Measurements from ENCODE around the gene TMEM26.
"Not testable (repeated sequence)": the region's sequence is repeated elsewhere in the genome, so short reads cannot be mapped to it uniquely, and the experiment has no call there.

The TMEM26 gene

GRCh38 chr10:61399406-61399805 is 53.8 kb downstream of the TMEM26 start:
- H3K4me1 ChIP-seq (ENCODE audit: control insufficient read depth, insufficient read depth, low read length): no peaks in the 10 kb centered on the region
- H3K4me3 ChIP-seq (ENCODE audit: low read length in 2 of 2): no peak overlapping the region
- H3K9me3 ChIP-seq (ENCODE audit: control insufficient read depth in 2 of 2, low read length in 2 of 2): no peaks in the 10 kb centered on the region
- H3K27me3 ChIP-seq (ENCODE audit: control insufficient read depth in 1 of 2, insufficient read depth in 2 of 2, low read length in 2 of 2): no peaks in the 10 kb centered on the region
- no peak overlapping the region for H3K27ac ChIP-seq (ENCODE audit: low read length)
- no peaks in the 10 kb centered on the region for H3K36me3 ChIP-seq (ENCODE audit: control insufficient read depth in 2 of 2, insufficient read depth in 2 of 2, low read length in 2 of 2)
- H3K9ac ChIP-seq (ENCODE audit: low read length in 2 of 2): no peak overlapping the region

- Histone ChIP-seq H3K9me3 (ENCODE audit: control insufficient read depth in 2 of 2, low read length in 2 of 2) (no peaks in the 10 kb centered on the region), H3K27ac (ENCODE audit: low read length) (no peak overlapping the region), H3K27me3 (ENCODE audit: control insufficient read depth in 1 of 2, insufficient read depth in 2 of 2, low read length in 2 of 2) (no peaks in the 10 kb centered on the region), H3K4me1 (ENCODE audit: control insufficient read depth, insufficient read depth, low read length) (no peaks in the 10 kb centered on the region), H3K4me3 (ENCODE audit: low read length in 2 of 2) (peak overlapping the region in 1 of 2 donors; percentile 55), H3K36me3 (ENCODE audit: control insufficient read depth in 2 of 2, insufficient read depth in 2 of 2, low read length in 2 of 2) (no peaks in the 10 kb centered on the region), H3K9ac (ENCODE audit: low read length in 2 of 2) (no peak overlapping the region)
Observed at GRCh38 chr10:61398366-61399129, 54.6 kb downstream of the TMEM26 start.

- no peaks in the 10 kb centered on the region for H3K27me3 ChIP-seq (ENCODE audit: control insufficient read depth in 1 of 2, insufficient read depth in 2 of 2, low read length in 2 of 2)
- no peaks in the 10 kb centered on the region for H3K4me1 ChIP-seq (ENCODE audit: control insufficient read depth, insufficient read depth, low read length)
- no peaks in the 10 kb centered on the region for H3K9me3 ChIP-seq (ENCODE audit: control insufficient read depth in 2 of 2, low read length in 2 of 2)
- H3K27ac ChIP-seq (ENCODE audit: low read length): no peak overlapping the region
- no peak overlapping the region for H3K9ac ChIP-seq (ENCODE audit: low read length in 2 of 2)
- H3K4me3 ChIP-seq (ENCODE audit: low read length in 2 of 2): peak overlapping the region; percentile 36 to 55
- no peaks in the 10 kb centered on the region for H3K36me3 ChIP-seq (ENCODE audit: control insufficient read depth in 2 of 2, insufficient read depth in 2 of 2, low read length in 2 of 2)
Observed at GRCh38 chr10:61397175-61397986, 55.8 kb downstream of the TMEM26 start.

- no peaks in the 10 kb centered on the region for H3K27me3 ChIP-seq (ENCODE audit: control insufficient read depth in 1 of 2, insufficient read depth in 2 of 2, low read length in 2 of 2)
- H3K4me3 ChIP-seq (ENCODE audit: low read length in 2 of 2): no peak overlapping the region
- no peaks in the 10 kb centered on the region for H3K36me3 ChIP-seq (ENCODE audit: control insufficient read depth in 2 of 2, insufficient read depth in 2 of 2, low read length in 2 of 2)
- no peak overlapping the region for H3K9ac ChIP-seq (ENCODE audit: low read length in 2 of 2)
- H3K4me1 ChIP-seq (ENCODE audit: control insufficient read depth, insufficient read depth, low read length): no peaks in the 10 kb centered on the region
- H3K27ac ChIP-seq (ENCODE audit: low read length): no peak overlapping the region
- no peaks in the 10 kb centered on the region for H3K9me3 ChIP-seq (ENCODE audit: control insufficient read depth in 2 of 2, low read length in 2 of 2)
Observed at GRCh38 chr10:61391281-61391680, 61.9 kb downstream of the TMEM26 start.

GRCh38 chr10:61390851-61391250 is 62.3 kb downstream of the TMEM26 start:
- Histone ChIP-seq H3K27ac (ENCODE audit: low read length) (no peak overlapping the region), H3K27me3 (ENCODE audit: control insufficient read depth in 1 of 2, insufficient read depth in 2 of 2, low read length in 2 of 2) (no peaks in the 10 kb centered on the region), H3K9ac (ENCODE audit: low read length in 2 of 2) (no peak overlapping the region), H3K4me1 (ENCODE audit: control insufficient read depth, insufficient read depth, low read length) (no peaks in the 10 kb centered on the region), H3K36me3 (ENCODE audit: control insufficient read depth in 2 of 2, insufficient read depth in 2 of 2, low read length in 2 of 2) (no peaks in the 10 kb centered on the region), H3K4me3 (ENCODE audit: low read length in 2 of 2) (no peak overlapping the region), H3K9me3 (ENCODE audit: control insufficient read depth in 2 of 2, low read length in 2 of 2) (no peaks in the 10 kb centered on the region)

GRCh38 chr10:61389887-61390286 is 63.3 kb downstream of the TMEM26 start:
- Histone ChIP-seq H3K4me3 (ENCODE audit: low read length in 2 of 2) (no peak overlapping the region), H3K4me1 (ENCODE audit: control insufficient read depth, insufficient read depth, low read length) (no peaks in the 10 kb centered on the region), H3K9me3 (ENCODE audit: control insufficient read depth in 2 of 2, low read length in 2 of 2) (no peaks in the 10 kb centered on the region), H3K27me3 (ENCODE audit: control insufficient read depth in 1 of 2, insufficient read depth in 2 of 2, low read length in 2 of 2) (no peaks in the 10 kb centered on the region), H3K27ac (ENCODE audit: low read length) (no peak overlapping the region), H3K9ac (ENCODE audit: low read length in 2 of 2) (no peak overlapping the region), H3K36me3 (ENCODE audit: control insufficient read depth in 2 of 2, insufficient read depth in 2 of 2, low read length in 2 of 2) (no peaks in the 10 kb centered on the region)

- not testable (repeated sequence) for H3K27ac ChIP-seq (ENCODE audit: low read length); H3K27me3 ChIP-seq (ENCODE audit: control insufficient read depth in 1 of 2, insufficient read depth in 2 of 2, low read length in 2 of 2); H3K4me1 ChIP-seq (ENCODE audit: control insufficient read depth, insufficient read depth, low read length); H3K9me3 ChIP-seq (ENCODE audit: control insufficient read depth in 2 of 2, low read length in 2 of 2); H3K4me3 ChIP-seq (ENCODE audit: low read length in 2 of 2); H3K36me3 ChIP-seq (ENCODE audit: control insufficient read depth in 2 of 2, insufficient read depth in 2 of 2, low read length in 2 of 2); H3K9ac ChIP-seq (ENCODE audit: low read length in 2 of 2)
Observed at GRCh38 chr10:61388986-61389385, 64.2 kb downstream of the TMEM26 start.

GRCh38 chr10:61385231-61386001 is 67.8 kb downstream of the TMEM26 start:
- no peaks in the 10 kb centered on the region for H3K36me3 ChIP-seq (ENCODE audit: control insufficient read depth in 2 of 2, insufficient read depth in 2 of 2, low read length in 2 of 2)
- H3K27me3 ChIP-seq (ENCODE audit: control insufficient read depth in 1 of 2, insufficient read depth in 2 of 2, low read length in 2 of 2): no peaks in the 10 kb centered on the region
- no peak overlapping the region for H3K27ac ChIP-seq (ENCODE audit: low read length)
- no peaks in the 10 kb centered on the region for H3K9me3 ChIP-seq (ENCODE audit: control insufficient read depth in 2 of 2, low read length in 2 of 2)
- H3K4me1 ChIP-seq (ENCODE audit: control insufficient read depth, insufficient read depth, low read length): no peaks in the 10 kb centered on the region
- no peak overlapping the region for H3K4me3 ChIP-seq (ENCODE audit: low read length in 2 of 2)
- no peak overlapping the region for H3K9ac ChIP-seq (ENCODE audit: low read length in 2 of 2)

GRCh38 chr10:61381153-61381552 is 72.0 kb downstream of the TMEM26 start:
- not testable (repeated sequence) for H3K9me3 ChIP-seq (ENCODE audit: control insufficient read depth in 2 of 2, low read length in 2 of 2); H3K4me1 ChIP-seq (ENCODE audit: control insufficient read depth, insufficient read depth, low read length); H3K4me3 ChIP-seq (ENCODE audit: low read length in 2 of 2); H3K9ac ChIP-seq (ENCODE audit: low read length in 2 of 2); H3K27ac ChIP-seq (ENCODE audit: low read length); H3K36me3 ChIP-seq (ENCODE audit: control insufficient read depth in 2 of 2, insufficient read depth in 2 of 2, low read length in 2 of 2); H3K27me3 ChIP-seq (ENCODE audit: control insufficient read depth in 1 of 2, insufficient read depth in 2 of 2, low read length in 2 of 2)

GRCh38 chr10:61378865-61379264 is 74.3 kb downstream of the TMEM26 start:
- Histone ChIP-seq H3K9ac (ENCODE audit: low read length in 2 of 2) (no peak overlapping the region), H3K9me3 (ENCODE audit: control insufficient read depth in 2 of 2, low read length in 2 of 2) (no peaks in the 10 kb centered on the region), H3K4me1 (ENCODE audit: control insufficient read depth, insufficient read depth, low read length) (no peaks in the 10 kb centered on the region), H3K27ac (ENCODE audit: low read length) (no peak overlapping the region), H3K36me3 (ENCODE audit: control insufficient read depth in 2 of 2, insufficient read depth in 2 of 2, low read length in 2 of 2) (no peaks in the 10 kb centered on the region), H3K27me3 (ENCODE audit: control insufficient read depth in 1 of 2, insufficient read depth in 2 of 2, low read length in 2 of 2) (no peaks in the 10 kb centered on the region), H3K4me3 (ENCODE audit: low read length in 2 of 2) (no peak overlapping the region)
